ENCODE data around the gene IL4R.
"Not testable (repeated sequence)": the region's sequence is repeated elsewhere in the genome, so short reads cannot be mapped to it uniquely, and the experiment has no call there.

The IL4R gene

DNA sequence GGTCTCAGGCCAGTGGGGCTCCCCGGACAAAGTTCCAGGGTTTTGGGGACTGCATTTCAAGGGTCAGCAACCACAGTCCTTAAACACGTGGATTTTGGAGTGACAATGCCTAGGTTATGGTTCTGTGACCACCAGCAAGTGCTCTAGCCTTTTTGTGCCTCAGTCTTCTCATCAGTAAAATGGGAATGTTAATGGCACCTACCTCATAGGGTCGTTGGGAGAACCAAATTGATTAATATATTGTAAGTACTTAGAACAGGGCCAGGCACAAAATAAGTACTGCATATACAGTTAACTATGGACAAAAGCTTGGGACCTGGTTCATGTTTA, 13.8 kb downstream of the IL4R start:
- Histone ChIP-seq H3K27me3 (ENCODE audit: control insufficient read depth in 2 of 2, insufficient read depth in 2 of 2, low read length in 2 of 2) (no peaks in the 10 kb centered on the region), H3K27ac (ENCODE audit: low read depth in 2 of 2, low read length in 2 of 2) (peak overlapping the region; percentile 78 to 85), H3K9ac (ENCODE audit: low read depth in 1 of 2, low read length in 2 of 2) (no peak overlapping the region), H3K36me3 (ENCODE audit: control insufficient read depth in 2 of 2, insufficient read depth in 2 of 2, low read length in 2 of 2) (peaks cover 16 to 19% of the 10 kb centered on the region in 2 donors), H3K4me1 (ENCODE audit: control insufficient read depth in 2 of 2, insufficient read depth in 2 of 2, low read length in 2 of 2) (peaks cover 39 to 43% of the 10 kb centered on the region in 2 donors), H3K9me3 (ENCODE audit: control insufficient read depth in 2 of 2, low read length in 2 of 2) (no peaks in the 10 kb centered on the region), H3K4me3 (ENCODE audit: low read length in 2 of 2) (no peak overlapping the region)

DNA sequence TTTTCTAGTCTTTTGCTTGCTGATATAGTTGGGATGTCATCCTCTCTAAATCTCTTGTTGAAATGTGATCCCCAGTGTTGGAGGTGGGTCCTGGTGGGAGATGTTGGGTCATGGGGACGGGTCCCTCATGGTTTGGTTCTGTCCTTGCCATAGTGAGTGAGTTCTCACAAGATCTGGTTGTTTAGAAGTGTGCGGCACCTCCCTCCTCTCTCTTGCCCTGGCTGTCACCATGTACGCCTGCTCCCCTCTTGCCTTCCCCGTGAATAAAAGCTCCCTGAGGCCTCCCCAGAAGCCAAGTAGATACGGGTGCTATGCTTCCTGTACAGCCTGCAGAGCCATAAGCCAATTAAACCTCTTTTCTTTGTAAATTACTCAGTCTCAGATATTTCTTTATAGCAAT, 15.2 kb downstream of the IL4R start:
- H3K9ac ChIP-seq (ENCODE audit: low read depth in 1 of 2, low read length in 2 of 2), result no peak overlapping the region
- H3K9me3 ChIP-seq (ENCODE audit: control insufficient read depth in 2 of 2, low read length in 2 of 2), result no peaks in the 10 kb centered on the region
- H3K4me1 ChIP-seq (ENCODE audit: control insufficient read depth in 2 of 2, insufficient read depth in 2 of 2, low read length in 2 of 2), result peaks cover 26 to 29% of the 10 kb centered on the region in 2 donors
- no peak overlapping the region for H3K4me3 ChIP-seq (ENCODE audit: low read length in 2 of 2)
- no peaks in the 10 kb centered on the region for H3K27me3 ChIP-seq (ENCODE audit: control insufficient read depth in 2 of 2, insufficient read depth in 2 of 2, low read length in 2 of 2)
- peak overlapping the region; percentile 55 to 75 for H3K27ac ChIP-seq (ENCODE audit: low read depth in 2 of 2, low read length in 2 of 2)
- H3K36me3 ChIP-seq (ENCODE audit: control insufficient read depth in 2 of 2, insufficient read depth in 2 of 2, low read length in 2 of 2), result peaks cover 22 to 28% of the 10 kb centered on the region in 2 donors

DNA sequence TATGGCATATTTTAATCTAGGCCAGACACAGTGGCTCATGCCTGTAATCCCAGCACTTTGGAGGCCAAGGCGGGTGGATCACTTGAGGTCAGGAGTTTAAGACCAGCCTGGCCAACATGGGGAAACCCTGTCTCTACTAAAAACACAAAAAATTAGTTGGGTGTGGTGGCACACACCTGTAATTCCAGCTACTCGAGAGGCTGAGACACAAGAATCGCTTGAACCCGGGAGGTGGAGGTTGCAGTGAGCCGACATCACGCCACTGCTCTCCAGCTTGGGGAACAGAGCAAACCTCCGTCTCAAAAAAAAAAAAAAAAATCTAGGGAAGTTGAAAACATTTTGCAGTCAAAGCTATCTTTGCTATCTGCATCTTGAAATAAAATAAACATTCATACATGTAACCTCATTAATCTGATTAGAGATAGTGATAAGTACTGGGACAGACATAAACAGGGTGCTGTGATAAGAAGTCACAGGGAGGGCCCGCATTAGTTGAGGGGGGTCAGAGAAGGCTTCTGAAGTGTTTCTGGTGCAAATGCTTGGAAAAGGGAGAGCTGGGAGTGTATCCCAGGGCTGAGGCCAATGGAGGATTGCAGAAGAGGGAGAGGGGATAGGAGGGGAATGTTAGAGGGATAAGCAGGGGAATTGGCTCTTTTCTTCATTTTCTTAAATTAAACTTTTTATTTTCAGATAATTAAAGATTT, 15.8 kb downstream of the IL4R start:
- H3K36me3 ChIP-seq (ENCODE audit: control insufficient read depth in 2 of 2, insufficient read depth in 2 of 2, low read length in 2 of 2), result peaks cover 25 to 34% of the 10 kb centered on the region in 2 donors
- not testable (repeated sequence) for H3K4me3 ChIP-seq (ENCODE audit: low read length in 2 of 2); H3K9me3 ChIP-seq (ENCODE audit: control insufficient read depth in 2 of 2, low read length in 2 of 2); H3K27me3 ChIP-seq (ENCODE audit: control insufficient read depth in 2 of 2, insufficient read depth in 2 of 2, low read length in 2 of 2); H3K9ac ChIP-seq (ENCODE audit: low read depth in 1 of 2, low read length in 2 of 2)
- peak overlapping the region; percentile 63 to 75 for H3K27ac ChIP-seq (ENCODE audit: low read depth in 2 of 2, low read length in 2 of 2)
- H3K4me1 ChIP-seq (ENCODE audit: control insufficient read depth in 2 of 2, insufficient read depth in 2 of 2, low read length in 2 of 2), result peaks cover 24% of the 10 kb centered on the region in 2 donors

DNA sequence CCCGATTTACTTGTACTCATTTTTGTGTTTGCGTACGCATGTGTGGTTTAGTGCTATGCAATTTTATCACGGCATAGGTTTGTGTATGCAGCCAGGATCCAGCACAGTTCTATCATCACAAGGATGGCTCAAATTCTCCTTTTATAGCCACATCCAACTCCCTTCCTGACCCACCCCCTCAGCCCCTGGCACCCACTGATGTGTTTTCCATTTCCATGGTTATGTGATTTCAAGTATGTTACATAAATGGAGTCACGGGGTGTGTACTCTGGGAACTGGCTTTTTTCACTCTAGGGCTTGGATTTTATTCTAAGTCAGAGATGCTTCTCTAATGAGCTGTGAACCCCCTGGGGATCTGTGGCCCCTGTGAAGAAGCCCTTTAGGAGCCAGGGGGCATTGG, 16.8 kb downstream of the IL4R start:
- Histone ChIP-seq H3K27me3 (ENCODE audit: control insufficient read depth in 2 of 2, insufficient read depth in 2 of 2, low read length in 2 of 2) (no peaks in the 10 kb centered on the region), H3K27ac (ENCODE audit: low read depth in 2 of 2, low read length in 2 of 2) (peak overlapping the region; percentile 63 to 75), H3K36me3 (ENCODE audit: control insufficient read depth in 2 of 2, insufficient read depth in 2 of 2, low read length in 2 of 2) (peaks cover 35 to 40% of the 10 kb centered on the region in 2 donors), H3K9ac (ENCODE audit: low read depth in 1 of 2, low read length in 2 of 2) (peak overlapping the region; percentile 14 to 26), H3K9me3 (ENCODE audit: control insufficient read depth in 2 of 2, low read length in 2 of 2) (no peaks in the 10 kb centered on the region), H3K4me3 (ENCODE audit: low read length in 2 of 2) (no peak overlapping the region), H3K4me1 (ENCODE audit: control insufficient read depth in 2 of 2, insufficient read depth in 2 of 2, low read length in 2 of 2) (peaks cover 18 to 20% of the 10 kb centered on the region in 2 donors)

DNA sequence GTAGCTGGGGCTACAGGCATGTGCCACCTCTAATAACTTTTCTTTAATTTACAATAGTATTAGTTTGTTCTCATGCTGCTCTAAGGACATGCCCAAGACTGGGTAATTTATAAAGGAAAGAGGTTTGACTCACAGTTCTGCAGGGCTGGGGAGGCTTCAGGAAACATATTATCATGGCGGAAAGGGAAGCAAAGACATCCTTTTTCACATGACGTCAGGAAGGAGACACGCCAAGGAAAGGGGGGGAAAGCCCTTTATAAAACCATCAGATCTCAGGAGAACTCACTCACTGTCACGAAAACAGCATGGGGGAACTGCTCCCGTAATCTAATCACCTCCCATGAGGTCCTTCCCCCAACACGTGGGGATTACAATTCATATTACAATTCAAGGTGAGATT, 18.3 kb downstream of the IL4R start:
- Histone ChIP-seq H3K9ac (ENCODE audit: low read depth in 1 of 2, low read length in 2 of 2) (no peak overlapping the region), H3K27ac (ENCODE audit: low read depth in 2 of 2, low read length in 2 of 2) (no peak overlapping the region)

DNA sequence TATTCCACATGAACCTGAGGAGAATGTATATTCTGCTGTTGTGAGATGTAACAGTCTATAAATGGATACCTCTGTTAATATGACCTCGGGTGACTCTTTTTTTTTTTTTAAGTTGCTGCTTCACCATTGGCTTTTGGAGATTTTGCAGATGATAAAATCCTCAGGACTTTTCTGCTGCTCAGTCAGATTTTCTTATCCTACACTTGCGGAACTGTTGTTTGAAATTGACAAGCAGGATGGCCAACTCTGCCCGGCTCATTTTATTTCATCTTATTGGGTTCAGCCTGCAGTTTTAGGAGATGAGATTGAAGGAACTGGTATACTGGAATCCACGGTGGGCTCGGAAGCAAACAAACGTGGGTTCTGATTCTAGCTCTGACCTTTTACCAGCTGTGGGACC, 19.3 kb downstream of the IL4R start:
- H3K27ac ChIP-seq (ENCODE audit: low read depth in 2 of 2, low read length in 2 of 2), result peak overlapping the region in 1 of 2 donors; percentile 49
- no peaks in the 10 kb centered on the region for H3K27me3 ChIP-seq (ENCODE audit: control insufficient read depth in 2 of 2, insufficient read depth in 2 of 2, low read length in 2 of 2)
- peaks cover 38 to 48% of the 10 kb centered on the region in 2 donors for H3K36me3 ChIP-seq (ENCODE audit: control insufficient read depth in 2 of 2, insufficient read depth in 2 of 2, low read length in 2 of 2)
- H3K4me1 ChIP-seq (ENCODE audit: control insufficient read depth in 2 of 2, insufficient read depth in 2 of 2, low read length in 2 of 2), result peaks cover 5% of the 10 kb centered on the region in 2 donors
- H3K4me3 ChIP-seq (ENCODE audit: low read length in 2 of 2), result peak overlapping the region in 1 of 2 donors; percentile 38
- H3K9ac ChIP-seq (ENCODE audit: low read depth in 1 of 2, low read length in 2 of 2), result no peak overlapping the region
- H3K9me3 ChIP-seq (ENCODE audit: control insufficient read depth in 2 of 2, low read length in 2 of 2), result no peaks in the 10 kb centered on the region

More for the DNA sequence above, 18.3 kb downstream of the IL4R start:
- Histone ChIP-seq H3K9me3 (ENCODE audit: control insufficient read depth in 2 of 2, low read length in 2 of 2) (no peaks in the 10 kb centered on the region), H3K4me1 (ENCODE audit: control insufficient read depth in 2 of 2, insufficient read depth in 2 of 2, low read length in 2 of 2) (peaks cover 8 to 9% of the 10 kb centered on the region in 2 donors), H3K4me3 (ENCODE audit: low read length in 2 of 2) (no peak overlapping the region), H3K27me3 (ENCODE audit: control insufficient read depth in 2 of 2, insufficient read depth in 2 of 2, low read length in 2 of 2) (no peaks in the 10 kb centered on the region), H3K36me3 (ENCODE audit: control insufficient read depth in 2 of 2, insufficient read depth in 2 of 2, low read length in 2 of 2) (peaks cover 38 to 45% of the 10 kb centered on the region in 2 donors)

DNA sequence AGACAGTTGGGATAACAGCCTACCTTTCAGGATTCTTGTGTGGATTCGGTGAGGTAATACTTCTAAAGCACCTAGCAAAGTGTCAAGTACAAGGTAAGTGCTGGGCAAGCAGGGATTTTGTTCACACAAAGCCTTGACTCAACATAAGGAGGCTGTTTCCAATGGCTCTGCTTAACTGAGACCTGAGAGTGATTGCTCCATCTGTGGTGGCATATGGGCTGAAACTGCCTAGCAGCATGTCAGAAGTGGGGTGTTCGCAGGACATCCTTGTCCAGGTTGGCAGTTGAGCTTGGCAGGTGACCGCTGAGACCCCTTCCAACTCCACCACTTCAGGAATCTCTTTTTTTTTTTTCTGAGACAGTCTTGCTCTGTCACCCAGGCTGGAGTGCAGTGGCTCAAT, 19.8 kb downstream of the IL4R start:
- Histone ChIP-seq H3K4me1 (ENCODE audit: control insufficient read depth in 2 of 2, insufficient read depth in 2 of 2, low read length in 2 of 2) (peaks cover 5% of the 10 kb centered on the region in 2 donors), H3K4me3 (ENCODE audit: low read length in 2 of 2) (peak overlapping the region in 1 of 2 donors; percentile 38), H3K27me3 (ENCODE audit: control insufficient read depth in 2 of 2, insufficient read depth in 2 of 2, low read length in 2 of 2) (no peaks in the 10 kb centered on the region), H3K9me3 (ENCODE audit: control insufficient read depth in 2 of 2, low read length in 2 of 2) (no peaks in the 10 kb centered on the region), H3K36me3 (ENCODE audit: control insufficient read depth in 2 of 2, insufficient read depth in 2 of 2, low read length in 2 of 2) (peaks cover 40 to 48% of the 10 kb centered on the region in 2 donors), H3K9ac (ENCODE audit: low read depth in 1 of 2, low read length in 2 of 2) (no peak overlapping the region), H3K27ac (ENCODE audit: low read depth in 2 of 2, low read length in 2 of 2) (peak overlapping the region in 1 of 2 donors; percentile 49)

DNA sequence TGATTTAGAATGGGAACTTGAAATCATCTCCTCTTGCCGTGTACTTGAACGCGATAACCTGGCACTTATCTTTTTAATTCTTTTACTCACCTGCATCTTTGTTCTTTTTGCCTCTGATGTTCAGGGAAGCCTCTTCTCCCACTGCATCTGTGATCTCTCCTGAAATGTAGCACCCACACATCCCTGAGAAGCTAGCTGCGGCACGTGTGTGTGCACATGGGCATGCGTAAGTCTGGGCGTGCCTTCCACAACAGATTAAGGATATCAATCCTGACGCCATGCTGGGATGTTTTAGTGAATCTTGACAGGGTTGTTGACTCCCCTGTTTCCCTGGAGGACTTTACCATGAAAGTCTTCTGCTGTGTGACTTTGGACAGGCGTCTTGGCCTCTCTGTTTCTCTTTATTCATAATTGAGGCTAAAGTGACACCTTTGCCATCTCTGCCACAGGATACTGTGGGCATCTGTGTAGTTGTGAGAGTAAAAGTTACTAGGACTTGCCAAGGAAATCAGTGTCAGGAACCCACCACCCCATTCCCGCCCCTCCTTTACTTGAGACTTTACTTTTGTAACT, 20.5 kb downstream of the IL4R start:
- Histone ChIP-seq H3K9me3 (ENCODE audit: control insufficient read depth in 2 of 2, low read length in 2 of 2) (no peaks in the 10 kb centered on the region), H3K9ac (ENCODE audit: low read depth in 1 of 2, low read length in 2 of 2) (no peak overlapping the region), H3K4me3 (ENCODE audit: low read length in 2 of 2) (no peak overlapping the region), H3K4me1 (ENCODE audit: control insufficient read depth in 2 of 2, insufficient read depth in 2 of 2, low read length in 2 of 2) (peaks cover 5% of the 10 kb centered on the region in 2 donors), H3K27ac (ENCODE audit: low read depth in 2 of 2, low read length in 2 of 2) (peak overlapping the region in 1 of 2 donors; percentile 38), H3K36me3 (ENCODE audit: control insufficient read depth in 2 of 2, insufficient read depth in 2 of 2, low read length in 2 of 2) (peaks cover 43 to 51% of the 10 kb centered on the region in 2 donors), H3K27me3 (ENCODE audit: control insufficient read depth in 2 of 2, insufficient read depth in 2 of 2, low read length in 2 of 2) (no peaks in the 10 kb centered on the region)

DNA sequence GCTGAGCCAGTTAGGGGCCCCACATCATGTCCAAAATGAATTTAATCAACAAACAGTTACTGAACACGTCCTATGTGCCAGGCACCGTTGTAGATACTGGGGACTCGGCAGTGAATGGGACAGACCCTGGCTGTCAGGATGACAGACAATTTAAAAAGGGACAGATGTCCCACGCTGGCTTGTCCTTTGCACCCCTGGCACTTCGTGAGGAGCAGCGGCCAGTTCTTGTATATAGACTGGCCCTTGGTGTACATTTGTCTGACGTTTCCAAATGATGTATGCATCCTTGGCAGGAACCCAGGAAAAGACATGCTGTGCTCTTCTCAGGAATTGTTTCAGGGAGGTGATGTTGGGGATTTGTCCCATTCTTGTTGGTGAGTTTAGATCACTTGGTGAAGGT, 21.1 kb downstream of the IL4R start:
- H3K4me1 ChIP-seq (ENCODE audit: control insufficient read depth in 2 of 2, insufficient read depth in 2 of 2, low read length in 2 of 2), result peaks cover 5% of the 10 kb centered on the region in 2 donors
- H3K9ac ChIP-seq (ENCODE audit: low read depth in 1 of 2, low read length in 2 of 2), result no peak overlapping the region

DNA sequence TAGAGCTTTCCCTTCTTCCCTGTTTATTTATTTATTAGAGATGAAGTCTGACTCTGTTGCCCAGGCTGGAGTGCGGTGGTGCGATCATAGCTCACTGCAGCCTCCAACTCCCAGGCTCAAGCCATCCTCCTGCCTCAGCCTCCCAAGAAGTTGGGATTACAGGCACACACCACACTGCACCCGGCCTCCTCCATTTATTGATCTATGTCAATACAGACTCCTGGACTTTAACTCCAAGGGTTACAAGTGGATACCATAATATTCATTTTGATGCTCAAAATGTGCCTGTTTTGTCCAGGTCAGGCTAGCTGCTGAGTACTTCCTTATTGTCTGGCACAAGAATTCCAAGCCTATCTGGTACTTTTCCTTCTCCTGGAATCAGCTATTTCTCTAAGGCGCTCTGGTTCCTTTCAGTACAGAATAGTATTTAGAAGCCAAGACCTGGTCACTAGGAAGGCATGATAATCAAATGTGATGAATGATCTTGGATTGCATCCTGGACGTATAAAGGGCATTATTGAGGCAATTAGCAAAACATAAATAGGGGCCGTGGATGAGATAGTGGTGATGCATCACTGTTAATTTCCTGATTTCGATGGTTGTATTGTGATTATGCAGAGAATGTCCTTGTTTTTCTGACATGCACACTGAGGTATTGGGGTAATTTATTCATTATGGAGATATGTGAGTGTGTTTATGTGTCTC, 21.7 kb downstream of the IL4R start:
- Histone ChIP-seq H3K27ac (ENCODE audit: low read depth in 2 of 2, low read length in 2 of 2) (no peak overlapping the region), H3K27me3 (ENCODE audit: control insufficient read depth in 2 of 2, insufficient read depth in 2 of 2, low read length in 2 of 2) (no peaks in the 10 kb centered on the region), H3K9me3 (ENCODE audit: control insufficient read depth in 2 of 2, low read length in 2 of 2) (no peaks in the 10 kb centered on the region), H3K36me3 (ENCODE audit: control insufficient read depth in 2 of 2, insufficient read depth in 2 of 2, low read length in 2 of 2) (peaks cover 51 to 60% of the 10 kb centered on the region in 2 donors), H3K4me1 (ENCODE audit: control insufficient read depth in 2 of 2, insufficient read depth in 2 of 2, low read length in 2 of 2) (peaks cover 2 to 5% of the 10 kb centered on the region in 2 donors), H3K9ac (ENCODE audit: low read depth in 1 of 2, low read length in 2 of 2) (no peak overlapping the region), H3K4me3 (ENCODE audit: low read length in 2 of 2) (no peak overlapping the region)

More for the DNA sequence above, 21.1 kb downstream of the IL4R start:
- Histone ChIP-seq H3K36me3 (ENCODE audit: control insufficient read depth in 2 of 2, insufficient read depth in 2 of 2, low read length in 2 of 2) (peaks cover 47 to 56% of the 10 kb centered on the region in 2 donors), H3K27ac (ENCODE audit: low read depth in 2 of 2, low read length in 2 of 2) (peak overlapping the region in 1 of 2 donors; percentile 38), H3K27me3 (ENCODE audit: control insufficient read depth in 2 of 2, insufficient read depth in 2 of 2, low read length in 2 of 2) (no peaks in the 10 kb centered on the region), H3K4me3 (ENCODE audit: low read length in 2 of 2) (no peak overlapping the region), H3K9me3 (ENCODE audit: control insufficient read depth in 2 of 2, low read length in 2 of 2) (no peaks in the 10 kb centered on the region)

All from mucosa of rectum (tissue), 2 donors.